Ishikawa (cell line): ENCODE data around the gene HIPK4.

Experiments used
- CEBPB ChIP-seq: IDR thresholded peaks from 2 replicates; pipeline ENCODE4 v1.6.1; 2012
- CREB1 ChIP-seq: IDR thresholded peaks from 2 replicates; pipeline ENCODE4 v1.6.1; 2012; ENCODE audit warnings: low read depth
- EGR1 ChIP-seq: IDR thresholded peaks from 2 replicates; pipeline ENCODE4 v1.6.1; 2012
- EP300 ChIP-seq: IDR thresholded peaks from 2 replicates; pipeline ENCODE4 v1.6.1; 2012; ENCODE audit warnings: borderline replicate concordance
- FOXM1 ChIP-seq: IDR thresholded peaks from 2 replicates; pipeline ENCODE4 v1.6.1; 2012; ENCODE audit warnings: low read depth, borderline replicate concordance
- NFIC ChIP-seq: IDR thresholded peaks from 2 replicates; pipeline ENCODE4 v1.6.1; 2012
- RAD21 ChIP-seq: IDR thresholded peaks from 2 replicates; pipeline ENCODE4 v1.6.1; 2012; ENCODE audit warnings: low read depth
- TAF1 ChIP-seq: IDR thresholded peaks from 2 replicates; pipeline ENCODE4 v1.6.1; 2012; ENCODE audit warnings: low read depth, mild to moderate bottlenecking
- TCF12 ChIP-seq: IDR thresholded peaks from 2 replicates; pipeline ENCODE4 v1.6.1; 2012; ENCODE audit warnings: low read depth
- TEAD4 ChIP-seq: IDR thresholded peaks from 2 replicates; pipeline ENCODE4 v1.6.1; 2012
- YY1 ChIP-seq: IDR thresholded peaks from 2 replicates; pipeline ENCODE4 v1.6.1; 2012; ENCODE audit warnings: low read depth
- ZBTB7A ChIP-seq: IDR thresholded peaks from 2 replicates; pipeline ENCODE4 v1.6.1; 2012; ENCODE audit warnings: low read depth
- TF ChIP-seq, protein P1 (sequence below): IDR thresholded peaks from 2 replicates; pipeline ENCODE4 v1.6.1; 2012; ENCODE audit warnings: low read depth, mild to moderate bottlenecking
- TF ChIP-seq, protein P2 (sequence below): IDR thresholded peaks from 2 replicates; pipeline ENCODE4 v1.6.1; 2012
- TF ChIP-seq, protein P3 (sequence below): IDR thresholded peaks from 2 replicates; pipeline ENCODE4 v1.6.1; 2012

The HIPK4 gene

DNA sequence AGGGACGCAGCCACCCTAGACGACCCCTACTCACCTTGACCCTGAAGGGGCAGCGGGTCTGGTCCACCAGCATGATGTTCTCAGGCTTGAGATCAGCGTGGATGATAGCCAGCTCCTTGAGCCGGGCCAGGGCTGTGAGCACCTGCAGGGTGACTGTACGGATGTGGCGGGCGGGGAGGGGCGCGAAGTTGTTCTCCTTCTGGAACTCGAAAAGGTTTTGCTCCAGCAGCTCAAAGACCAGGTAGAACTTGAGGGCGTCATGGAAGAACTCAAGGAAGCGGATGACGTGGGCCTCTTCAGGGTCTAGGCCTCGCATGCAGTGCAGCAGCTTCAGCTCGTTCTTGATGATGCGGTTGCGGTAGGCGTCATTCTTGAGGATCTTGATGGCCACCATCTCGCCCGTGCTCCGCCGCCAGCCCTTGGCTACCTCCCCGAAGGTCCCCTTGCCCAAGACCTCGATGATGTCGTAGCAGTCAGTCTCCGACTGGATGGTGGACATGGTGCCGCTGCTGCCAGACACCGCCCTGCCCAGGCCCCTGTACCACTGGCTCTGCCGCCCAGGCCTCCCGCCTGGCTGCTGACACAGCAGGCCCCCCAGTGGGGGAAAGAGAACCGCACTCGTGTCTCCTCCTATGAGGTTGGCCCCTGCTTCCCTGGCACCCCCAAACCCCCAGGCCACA is 437 bp downstream of the HIPK4 start:
- no peak for TF ChIP-seq CREB1
- TF ChIP-seq CEBPB = no peak
- TF ChIP-seq TCF12 = no peak
- TF ChIP-seq, protein P1, sequence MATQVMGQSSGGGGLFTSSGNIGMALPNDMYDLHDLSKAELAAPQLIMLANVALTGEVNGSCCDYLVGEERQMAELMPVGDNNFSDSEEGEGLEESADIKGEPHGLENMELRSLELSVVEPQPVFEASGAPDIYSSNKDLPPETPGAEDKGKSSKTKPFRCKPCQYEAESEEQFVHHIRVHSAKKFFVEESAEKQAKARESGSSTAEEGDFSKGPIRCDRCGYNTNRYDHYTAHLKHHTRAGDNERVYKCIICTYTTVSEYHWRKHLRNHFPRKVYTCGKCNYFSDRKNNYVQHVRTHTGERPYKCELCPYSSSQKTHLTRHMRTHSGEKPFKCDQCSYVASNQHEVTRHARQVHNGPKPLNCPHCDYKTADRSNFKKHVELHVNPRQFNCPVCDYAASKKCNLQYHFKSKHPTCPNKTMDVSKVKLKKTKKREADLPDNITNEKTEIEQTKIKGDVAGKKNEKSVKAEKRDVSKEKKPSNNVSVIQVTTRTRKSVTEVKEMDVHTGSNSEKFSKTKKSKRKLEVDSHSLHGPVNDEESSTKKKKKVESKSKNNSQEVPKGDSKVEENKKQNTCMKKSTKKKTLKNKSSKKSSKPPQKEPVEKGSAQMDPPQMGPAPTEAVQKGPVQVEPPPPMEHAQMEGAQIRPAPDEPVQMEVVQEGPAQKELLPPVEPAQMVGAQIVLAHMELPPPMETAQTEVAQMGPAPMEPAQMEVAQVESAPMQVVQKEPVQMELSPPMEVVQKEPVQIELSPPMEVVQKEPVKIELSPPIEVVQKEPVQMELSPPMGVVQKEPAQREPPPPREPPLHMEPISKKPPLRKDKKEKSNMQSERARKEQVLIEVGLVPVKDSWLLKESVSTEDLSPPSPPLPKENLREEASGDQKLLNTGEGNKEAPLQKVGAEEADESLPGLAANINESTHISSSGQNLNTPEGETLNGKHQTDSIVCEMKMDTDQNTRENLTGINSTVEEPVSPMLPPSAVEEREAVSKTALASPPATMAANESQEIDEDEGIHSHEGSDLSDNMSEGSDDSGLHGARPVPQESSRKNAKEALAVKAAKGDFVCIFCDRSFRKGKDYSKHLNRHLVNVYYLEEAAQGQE = no peak
- TF ChIP-seq, protein P2, sequence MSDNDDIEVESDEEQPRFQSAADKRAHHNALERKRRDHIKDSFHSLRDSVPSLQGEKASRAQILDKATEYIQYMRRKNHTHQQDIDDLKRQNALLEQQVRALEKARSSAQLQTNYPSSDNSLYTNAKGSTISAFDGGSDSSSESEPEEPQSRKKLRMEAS = no peak
- TF ChIP-seq TAF1 = no peak
- TF ChIP-seq, protein P3, sequence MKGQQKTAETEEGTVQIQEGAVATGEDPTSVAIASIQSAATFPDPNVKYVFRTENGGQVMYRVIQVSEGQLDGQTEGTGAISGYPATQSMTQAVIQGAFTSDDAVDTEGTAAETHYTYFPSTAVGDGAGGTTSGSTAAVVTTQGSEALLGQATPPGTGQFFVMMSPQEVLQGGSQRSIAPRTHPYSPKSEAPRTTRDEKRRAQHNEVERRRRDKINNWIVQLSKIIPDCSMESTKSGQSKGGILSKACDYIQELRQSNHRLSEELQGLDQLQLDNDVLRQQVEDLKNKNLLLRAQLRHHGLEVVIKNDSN = no peak
- TF ChIP-seq YY1 = no peak
- TF ChIP-seq EGR1 = no peak
- no peak for TF ChIP-seq ZBTB7A
- no peak for TF ChIP-seq NFIC
- no peak for TF ChIP-seq RAD21
- no peak for TF ChIP-seq EP300
- TF ChIP-seq TEAD4 = no peak
- no peak for TF ChIP-seq FOXM1

DNA sequence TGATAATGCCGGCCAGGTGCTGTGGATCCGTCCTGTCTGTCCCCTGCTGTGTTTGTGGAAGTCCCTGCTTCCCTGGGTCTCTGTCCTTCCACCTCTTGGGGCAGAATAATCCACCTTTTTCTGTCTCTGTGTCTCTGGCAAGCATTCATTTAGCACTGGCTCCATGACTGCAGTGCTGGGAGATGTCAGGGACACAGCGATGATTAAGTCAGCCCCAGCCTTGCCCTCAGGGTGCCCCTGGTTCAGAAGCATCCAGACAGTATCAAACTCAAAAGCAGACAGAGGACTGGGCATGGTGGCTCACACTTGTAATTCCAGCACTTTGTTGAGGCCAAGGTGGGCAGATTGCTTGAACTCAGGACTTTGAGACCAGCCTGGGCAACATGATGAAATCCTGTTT is 1.5 kb downstream of the HIPK4 start:
- TF ChIP-seq EGR1 = no peak
- TF ChIP-seq CEBPB = no peak
- no peak for TF ChIP-seq EP300
- no peak for TF ChIP-seq RAD21
- TF ChIP-seq YY1 = no peak
- no peak for TF ChIP-seq TAF1
- TF ChIP-seq CREB1 = no peak
- TF ChIP-seq, protein P2 = no peak
- TF ChIP-seq, protein P3 = no peak
- TF ChIP-seq, protein P1 = no peak

DNA sequence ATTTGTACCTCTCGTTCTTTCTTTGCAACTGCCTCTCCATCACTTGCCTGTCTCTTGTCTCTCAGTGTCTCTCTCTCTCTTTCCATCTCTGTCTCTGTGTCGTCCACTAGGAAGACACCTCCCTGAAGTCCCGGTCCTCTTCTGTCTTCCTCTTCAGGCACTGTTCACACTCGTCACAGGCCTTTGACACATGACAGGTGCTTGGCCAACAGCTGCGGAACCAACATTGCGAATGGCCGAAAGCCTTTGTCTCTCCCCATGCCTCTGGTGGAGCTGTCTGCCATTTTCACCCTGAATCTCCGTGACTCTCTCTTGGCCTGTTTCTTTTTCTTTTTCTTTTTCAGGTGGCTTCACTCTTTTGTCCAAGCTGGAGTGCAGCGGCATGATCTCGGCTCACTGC is 2.8 kb downstream of the HIPK4 start:
- TF ChIP-seq FOXM1 = no peak
- no peak for TF ChIP-seq RAD21
- no peak for TF ChIP-seq CEBPB
- no peak for TF ChIP-seq TEAD4
- TF ChIP-seq TCF12 = no peak

DNA sequence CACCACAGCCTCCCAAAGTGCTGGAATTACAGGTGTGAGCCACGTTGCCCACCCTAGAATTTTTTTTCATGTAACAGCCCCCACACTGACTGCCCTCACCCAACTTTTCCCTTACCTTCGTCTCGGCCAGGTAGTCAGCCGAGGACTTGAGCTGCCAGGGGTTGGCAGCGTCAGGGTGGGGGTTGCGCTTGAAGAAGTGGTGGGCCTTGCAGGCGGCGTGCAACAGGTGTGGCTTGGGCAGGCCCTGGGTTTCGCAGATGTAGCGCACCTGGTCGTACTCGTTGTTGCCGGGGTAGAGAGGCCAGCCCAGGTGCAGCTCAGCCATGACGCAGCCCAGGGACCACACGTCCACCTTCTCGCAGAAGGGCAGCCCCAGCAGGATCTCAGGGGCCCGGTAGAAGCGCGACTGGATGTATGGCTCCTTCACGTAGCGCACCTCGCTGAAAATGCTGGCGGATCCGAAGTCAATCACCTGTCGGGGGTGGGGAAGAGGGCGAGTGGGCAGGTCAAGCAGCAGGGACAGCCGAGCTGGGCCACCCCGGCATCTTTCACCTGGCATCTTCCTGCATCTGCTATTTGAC is 6.2 kb downstream of the HIPK4 start:
- TF ChIP-seq, protein P2 = no peak
- no peak for TF ChIP-seq CREB1
- no peak for TF ChIP-seq TAF1
- TF ChIP-seq EGR1 = no peak
- TF ChIP-seq NFIC = no peak
- TF ChIP-seq ZBTB7A = no peak
- TF ChIP-seq RAD21 = no peak
- TF ChIP-seq YY1 = no peak
- no peak for TF ChIP-seq CEBPB
- TF ChIP-seq FOXM1 = no peak

DNA sequence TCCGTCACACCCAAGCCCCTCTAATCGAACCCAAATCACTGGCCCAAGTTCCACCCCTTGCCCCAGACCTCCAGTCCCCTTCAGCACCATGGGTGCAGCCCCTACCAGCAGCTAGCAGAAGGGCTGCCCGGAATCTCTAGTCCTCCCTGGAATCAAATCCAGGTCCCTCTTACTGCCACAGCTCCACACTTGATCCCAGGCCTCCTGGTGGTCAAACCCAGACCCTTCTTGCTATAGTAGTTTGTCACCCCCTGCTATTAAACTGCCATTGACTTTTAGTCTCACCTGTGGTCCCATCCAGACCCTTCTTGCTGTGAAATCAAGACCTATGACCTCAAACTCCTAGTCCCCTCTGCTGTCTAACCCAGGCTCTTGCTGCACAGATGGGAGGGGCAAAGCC is 8.7 kb downstream of the HIPK4 start:
- no peak for TF ChIP-seq CREB1
- TF ChIP-seq, protein P3 = no peak
- TF ChIP-seq FOXM1 = no peak
- no peak for TF ChIP-seq EP300
- TF ChIP-seq TCF12 = no peak
- TF ChIP-seq ZBTB7A = no peak
- TF ChIP-seq YY1 = no peak
- TF ChIP-seq RAD21 = no peak
- no peak for TF ChIP-seq TAF1
- TF ChIP-seq TEAD4 = no peak
- TF ChIP-seq, protein P1 = no peak
- no peak for TF ChIP-seq EGR1
- TF ChIP-seq NFIC = no peak
- TF ChIP-seq, protein P2 = no peak
- no peak for TF ChIP-seq CEBPB
